HEK293 (cell line): ENCODE measurements around the gene GP2.

Experiments used
- CTCF ChIA-PET: fragments of 350-600 bp; formaldehyde crosslinking; extraction: SDS; loops from one replicate; lab custom pipeline; 2021; ENCODE audit warnings: antibody characterized with exemption; lab: Yijun Ruan, JAX
- POLR2A ChIA-PET: fragments of 300-600 bp; formaldehyde crosslinking; extraction: SDS; loops from one replicate; lab custom pipeline; 2020; ENCODE audit warnings: antibody characterized with exemption, inconsistent platforms; lab: Yijun Ruan, JAX
- H3K27ac ChIP-seq: fragments of 200-500 bp; sonication (Bioruptor generic); 2 replicates; pipeline ENCODE4 v1.5.1; 2014; ENCODE audit warnings: low read depth, low read length, control low read depth, inconsistent platforms; ENCODE audit errors: extremely low read depth
- H3K36me3 ChIP-seq, 2 experiments: fragments of 200-500 bp in 1 of 2; sonication (Bioruptor generic) in 1 of 2; 1 replicate in 1 of 2; 2 replicates in 1 of 2; pipeline ENCODE4 v1.5.1; 2014 to 2017; ENCODE audit warnings: inconsistent platforms in 2 of 2, low read length in 2 of 2; ENCODE audit not compliant: control insufficient read depth in 2 of 2, insufficient read depth in 1 of 2
- H3K4me1 ChIP-seq: fragments of 200-500 bp; sonication (Bioruptor generic); 2 replicates; pipeline ENCODE4 v1.5.1; 2014; ENCODE audit warnings: mild to moderate bottlenecking, low read length, inconsistent platforms; ENCODE audit not compliant: control insufficient read depth, insufficient read depth
- H3K4me3 ChIP-seq: 2 replicates; pipeline ENCODE4 v1.5.1; 2011; ENCODE audit warnings: low read depth, mild to moderate bottlenecking, control low read depth, low read length, moderate library complexity
- H3K9me3 ChIP-seq: fragments of 200-500 bp; sonication (Bioruptor generic); 2 replicates; pipeline ENCODE4 v1.5.1; 2014; ENCODE audit warnings: low read depth, low read length, inconsistent platforms; ENCODE audit not compliant: control insufficient read depth, insufficient read depth
- KLF16 ChIP-seq: fragments of 450-650 bp; formaldehyde crosslinking; IDR thresholded peaks from 2 replicates; pipeline ENCODE4 v1.5.1; 2017; ENCODE audit warnings: missing biosample characterization, missing genetic modification characterization
- MYNN ChIP-seq: fragments of 450-650 bp; formaldehyde crosslinking; IDR thresholded peaks from 2 replicates; pipeline ENCODE4 v1.5.1; 2016; ENCODE audit warnings: missing biosample characterization, missing genetic modification characterization, borderline replicate concordance
- SP7 ChIP-seq: fragments of 450-650 bp; formaldehyde crosslinking; IDR thresholded peaks from 2 replicates; pipeline ENCODE4 v1.5.1; 2016; ENCODE audit warnings: missing biosample characterization, missing genetic modification characterization
- TSHZ1 ChIP-seq: fragments of 450-650 bp; formaldehyde crosslinking; IDR thresholded peaks from 2 replicates; pipeline ENCODE4 v1.5.1; 2016; ENCODE audit warnings: missing biosample characterization, missing genetic modification characterization, borderline replicate concordance
- ZBTB20 ChIP-seq: fragments of 450-650 bp; formaldehyde crosslinking; IDR thresholded peaks from 2 replicates; pipeline ENCODE4 v1.5.1; 2016; ENCODE audit warnings: missing biosample characterization, missing genetic modification characterization
- ZBTB7A ChIP-seq: fragments of 450-650 bp; formaldehyde crosslinking; IDR thresholded peaks from 2 replicates; pipeline ENCODE4 v1.5.1; 2016; ENCODE audit warnings: low read depth, missing biosample characterization, missing genetic modification characterization
- ZFHX2 ChIP-seq: fragments of 450-650 bp; formaldehyde crosslinking; conservative IDR thresholded peaks from 2 replicates; pipeline ENCODE4 v1.5.1; 2016; ENCODE audit warnings: missing biosample characterization, missing genetic modification characterization
- ZFP37 ChIP-seq: fragments of 450-650 bp; formaldehyde crosslinking; IDR thresholded peaks from 2 replicates; pipeline ENCODE4 v1.5.1; 2016; ENCODE audit warnings: missing biosample characterization, missing genetic modification characterization
- ZIC2 ChIP-seq: fragments of 450-650 bp; formaldehyde crosslinking; IDR thresholded peaks from 2 replicates; pipeline ENCODE4 v1.5.1; 2016; ENCODE audit warnings: missing biosample characterization, missing genetic modification characterization
- ZNF211 ChIP-seq: fragments of 450-650 bp; formaldehyde crosslinking; IDR thresholded peaks from 2 replicates; pipeline ENCODE4 v1.5.1; 2016; ENCODE audit warnings: low read depth, missing biosample characterization, missing genetic modification characterization
- ZNF214 ChIP-seq: fragments of 450-650 bp; formaldehyde crosslinking; IDR thresholded peaks from 2 replicates; pipeline ENCODE4 v1.5.1; 2017; ENCODE audit warnings: missing biosample characterization, mild to moderate bottlenecking, missing genetic modification characterization, borderline replicate concordance
- ZNF221 ChIP-seq: fragments of 450-650 bp; formaldehyde crosslinking; IDR thresholded peaks from 2 replicates; pipeline ENCODE4 v1.5.1; 2017; ENCODE audit warnings: missing biosample characterization, missing genetic modification characterization, borderline replicate concordance
- ZNF23 ChIP-seq: fragments of 450-650 bp; formaldehyde crosslinking; IDR thresholded peaks from 2 replicates; pipeline ENCODE4 v1.5.1; 2016; ENCODE audit warnings: missing biosample characterization, missing genetic modification characterization, borderline replicate concordance
- ZNF239 ChIP-seq: fragments of 450-650 bp; formaldehyde crosslinking; IDR thresholded peaks from 2 replicates; pipeline ENCODE4 v1.5.1; 2016; ENCODE audit warnings: missing biosample characterization, missing genetic modification characterization
- ZNF274 ChIP-seq, 2 experiments: fragments of 200-500 bp in 1 of 2; fragments of 450-650 bp in 1 of 2; sonication (Bioruptor generic) in 1 of 2; formaldehyde crosslinking in 1 of 2; IDR thresholded peaks; 2 replicates each; pipeline versions ENCODE4 v1.5.1 to v1.6.1; 2014 to 2016; ENCODE audit warnings: borderline replicate concordance in 1 of 2, inconsistent platforms in 1 of 2, low read length in 1 of 2, missing biosample characterization in 1 of 2, missing genetic modification characterization in 1 of 2
- ZNF302 ChIP-seq: fragments of 450-650 bp; formaldehyde crosslinking; IDR thresholded peaks from 2 replicates; pipeline ENCODE4 v1.5.1; 2016; ENCODE audit warnings: missing biosample characterization, missing genetic modification characterization, low read depth
- ZNF324 ChIP-seq: fragments of 450-650 bp; formaldehyde crosslinking; IDR thresholded peaks from 2 replicates; pipeline ENCODE4 v1.5.1; 2016; ENCODE audit warnings: missing biosample characterization, missing genetic modification characterization
- ZNF391 ChIP-seq: fragments of 450-650 bp; formaldehyde crosslinking; IDR thresholded peaks from 2 replicates; pipeline ENCODE4 v1.5.1; 2016; ENCODE audit warnings: low read depth, missing biosample characterization, missing genetic modification characterization, borderline replicate concordance
- ZNF548 ChIP-seq: fragments of 450-650 bp; formaldehyde crosslinking; IDR thresholded peaks from 2 replicates; pipeline ENCODE4 v1.5.1; 2016; ENCODE audit warnings: missing biosample characterization, missing genetic modification characterization
- ZNF621 ChIP-seq: fragments of 450-650 bp; formaldehyde crosslinking; IDR thresholded peaks from 2 replicates; pipeline ENCODE4 v1.5.1; 2017; ENCODE audit warnings: missing biosample characterization, missing genetic modification characterization
- ZNF623 ChIP-seq: fragments of 450-650 bp; formaldehyde crosslinking; IDR thresholded peaks from 2 replicates; pipeline ENCODE4 v1.5.1; 2016; ENCODE audit warnings: missing biosample characterization, missing genetic modification characterization
- ZNF776 ChIP-seq: fragments of 450-650 bp; formaldehyde crosslinking; IDR thresholded peaks from 2 replicates; pipeline ENCODE4 v1.5.0; 2017; ENCODE audit warnings: missing biosample characterization, missing genetic modification characterization, borderline replicate concordance
- ZSCAN16 ChIP-seq: fragments of 450-650 bp; formaldehyde crosslinking; IDR thresholded peaks from 2 replicates; pipeline ENCODE4 v1.5.1; 2016; ENCODE audit warnings: missing biosample characterization, missing genetic modification characterization
- TF ChIP-seq, protein P1 (sequence below): fragments of 450-650 bp; IDR thresholded peaks from 2 replicates; pipeline ENCODE4 v1.5.1; 2018; ENCODE audit warnings: missing biosample characterization, mild to moderate bottlenecking, missing genetic modification characterization

The GP2 gene

DNA sequence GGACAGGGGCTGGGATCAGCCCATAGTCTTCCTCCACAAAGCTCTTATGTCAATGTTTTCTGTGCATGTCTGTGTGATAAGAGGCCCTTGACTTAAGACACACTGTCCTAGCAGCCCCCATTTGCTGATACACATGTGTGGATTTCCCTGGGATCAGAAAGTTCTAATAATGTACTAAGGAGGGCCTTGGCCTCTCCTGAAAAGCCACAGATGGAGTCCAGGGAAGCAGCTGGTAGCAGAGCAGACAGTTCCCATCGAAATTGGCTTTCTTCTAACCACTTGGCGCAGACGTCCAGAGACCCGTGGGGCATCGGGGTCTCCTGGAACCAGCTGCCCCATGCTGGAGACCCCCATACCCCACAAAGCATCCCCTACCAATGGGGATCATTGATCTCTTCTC, 4.3 kb upstream of the GP2 start (continued):
- no peak for TF ChIP-seq ZNF274 (IDR thresholded peaks at IDR 0.05; ENCODE audit: low read length)
- TF ChIP-seq ZNF274 (tag by site-specific recombination; IDR thresholded peaks at IDR 0.05; ENCODE audit: borderline replicate concordance) = no peak
- TF ChIP-seq ZBTB7A (tag by site-specific recombination) = no peak

DNA sequence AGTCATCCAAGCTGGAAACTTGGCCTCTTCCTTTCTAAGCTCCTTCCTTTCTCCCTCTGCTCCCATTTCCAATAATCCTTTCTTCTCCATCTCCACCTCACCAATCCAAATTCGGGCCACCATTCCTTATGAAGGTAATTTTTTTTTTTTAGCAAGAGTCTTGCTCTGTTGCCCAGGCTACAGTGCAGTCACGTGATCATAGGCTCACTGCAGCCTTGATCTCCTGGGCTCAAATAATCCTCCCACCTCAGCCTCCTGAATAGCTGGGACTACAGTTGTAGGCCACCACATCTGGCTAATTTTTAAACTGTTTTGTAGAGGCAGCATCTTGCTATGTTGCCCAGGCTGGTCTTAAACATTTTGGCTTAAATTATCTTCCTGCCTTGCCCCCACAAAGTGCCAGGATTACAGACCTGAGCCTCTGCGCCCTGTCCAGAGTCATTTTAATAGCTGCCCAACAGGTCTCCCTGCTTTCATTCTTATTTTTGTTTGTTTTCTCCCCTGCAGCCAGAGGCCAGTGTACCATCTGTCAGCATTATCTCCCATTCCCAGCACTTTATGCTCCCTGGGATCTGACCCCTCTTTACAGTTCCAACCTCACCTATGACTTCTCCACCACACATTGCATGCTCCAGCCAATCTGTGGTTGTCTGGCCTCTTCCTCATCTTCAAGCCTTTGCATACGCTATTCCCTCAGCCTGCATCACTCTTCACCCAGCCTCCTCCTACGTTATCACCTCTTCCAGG, 2.3 kb upstream of the GP2 start:
- Histone ChIP-seq H3K36me3 (no peaks in the 10 kb centered on the region), H3K27ac (no peak overlapping the region), H3K4me3 (no peak overlapping the region), H3K9me3 (no peaks in the 10 kb centered on the region), H3K4me1 (no peaks in the 10 kb centered on the region)
- CTCF ChIA-PET = interaction anchor here (0.6 to 0.9 kb wide), 2 partner anchors 18 to 29 kb away, joined by 3 read pairs; no protein-coding TSS in a partner anchor
- POLR2A ChIA-PET = interaction anchor here (0.5 kb wide), 1 partner anchor 437 kb away, joined by 3 read pairs; no protein-coding TSS in a partner anchor
- TF ChIP-seq ZBTB20 = no peak
- TF ChIP-seq TSHZ1 (tag by site-specific recombination) = no peak
- TF ChIP-seq ZNF324 = no peak

DNA sequence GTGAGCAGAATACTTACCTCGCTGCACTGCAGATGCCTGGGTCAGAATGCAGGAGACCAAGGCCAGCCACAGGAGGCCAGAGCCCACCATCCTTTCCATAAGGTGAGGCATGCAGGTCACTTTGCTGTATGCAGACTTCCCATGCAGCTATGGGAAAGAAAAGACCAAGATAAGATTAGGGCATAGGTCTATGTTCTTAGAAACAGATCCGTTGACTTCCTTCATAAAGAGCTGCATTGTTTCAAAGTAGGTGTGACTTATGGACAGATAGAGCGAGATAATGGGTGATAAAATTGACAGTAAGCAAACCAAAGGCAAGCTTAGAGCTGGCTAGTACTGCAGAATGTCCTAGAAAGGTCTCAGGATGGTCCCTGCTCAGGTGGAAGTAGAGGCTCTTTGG, 992 bp downstream of the GP2 start:
- no peak overlapping the region for H3K4me3 ChIP-seq
- CTCF ChIA-PET = interaction anchor here (1.1 kb wide), 1 partner anchor 26 kb away, joined by 5 read pairs; no protein-coding TSS in a partner anchor
- no peak for TF ChIP-seq ZSCAN16 (tag by site-specific recombination)
- TF ChIP-seq ZFP37 (tag by site-specific recombination) = no peak
- no peak for TF ChIP-seq ZNF621 (tag by site-specific recombination)
- no peak for TF ChIP-seq ZNF548 (tag by site-specific recombination)
- no peak for TF ChIP-seq ZNF221 (tag by site-specific recombination)
- no peak for TF ChIP-seq ZFHX2 (tag by site-specific recombination)
- TF ChIP-seq, protein P1, sequence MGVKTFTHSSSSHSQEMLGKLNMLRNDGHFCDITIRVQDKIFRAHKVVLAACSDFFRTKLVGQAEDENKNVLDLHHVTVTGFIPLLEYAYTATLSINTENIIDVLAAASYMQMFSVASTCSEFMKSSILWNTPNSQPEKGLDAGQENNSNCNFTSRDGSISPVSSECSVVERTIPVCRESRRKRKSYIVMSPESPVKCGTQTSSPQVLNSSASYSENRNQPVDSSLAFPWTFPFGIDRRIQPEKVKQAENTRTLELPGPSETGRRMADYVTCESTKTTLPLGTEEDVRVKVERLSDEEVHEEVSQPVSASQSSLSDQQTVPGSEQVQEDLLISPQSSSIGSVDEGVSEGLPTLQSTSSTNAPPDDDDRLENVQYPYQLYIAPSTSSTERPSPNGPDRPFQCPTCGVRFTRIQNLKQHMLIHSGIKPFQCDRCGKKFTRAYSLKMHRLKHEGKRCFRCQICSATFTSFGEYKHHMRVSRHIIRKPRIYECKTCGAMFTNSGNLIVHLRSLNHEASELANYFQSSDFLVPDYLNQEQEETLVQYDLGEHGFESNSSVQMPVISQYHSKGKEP (tag by site-specific recombination) = no peak
- no peak for TF ChIP-seq ZNF623 (tag by site-specific recombination)
- no peak for TF ChIP-seq ZNF302 (tag by site-specific recombination)
- TF ChIP-seq ZNF391 (tag by site-specific recombination) = no peak
- TF ChIP-seq ZNF239 (tag by site-specific recombination) = no peak
- no peak for TF ChIP-seq ZNF214 (tag by site-specific recombination)
- no peak for TF ChIP-seq MYNN (tag by site-specific recombination)
- TF ChIP-seq KLF16 = no peak
- no peak for TF ChIP-seq ZNF23
- TF ChIP-seq ZNF211 (tag by site-specific recombination) = no peak
- TF ChIP-seq ZNF776 (tag by site-specific recombination) = no peak
- no peak for TF ChIP-seq ZIC2 (tag by site-specific recombination)
- TF ChIP-seq SP7 (tag by site-specific recombination) = no peak
- H3K27ac ChIP-seq = no peak overlapping the region
- no peaks in the 10 kb centered on the region for H3K4me1 ChIP-seq
- no peaks in the 10 kb centered on the region for H3K36me3 ChIP-seq
- H3K9me3 ChIP-seq = no peaks in the 10 kb centered on the region
- POLR2A ChIA-PET = no interaction called here
